ENCODE data around the gene SCARF1. TPM values are rescaled to one million over a fixed set of nuclear protein-coding genes. Genes with fewer than 3 reads are reported as not detected.

The SCARF1 gene
- polyA plus RNA-seq, 3 donors: 5.2 to 23.4 (median 6.3) TPM

DNA sequence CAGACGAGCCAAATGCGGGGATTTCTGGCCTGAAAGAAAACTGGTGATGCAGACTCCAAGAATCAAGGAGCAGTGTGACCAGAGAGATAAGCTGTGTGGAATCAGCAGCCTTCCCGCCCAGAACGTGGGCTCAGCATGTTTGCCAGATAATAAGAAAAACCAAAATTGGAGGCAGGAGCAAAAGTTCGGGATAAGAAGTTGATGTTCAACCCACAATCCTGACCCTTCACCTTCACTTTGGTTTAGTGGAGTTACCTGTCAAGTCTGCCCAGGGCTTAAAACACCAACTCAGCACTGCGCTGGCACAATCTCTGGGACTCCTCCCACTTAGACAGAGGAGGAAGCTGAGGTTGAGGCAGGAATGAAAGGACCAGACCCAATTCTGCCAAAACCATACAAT is 20.0 kb downstream of the SCARF1 start:
- H3K27me3 ChIP-seq (ENCODE audit: control insufficient read depth in 2 of 2, insufficient read depth in 2 of 2, low read length in 2 of 2): no peaks in the 10 kb centered on the region
- H3K9me3 ChIP-seq (replicated peaks in 1 of 2; ENCODE audit: control insufficient read depth in 1 of 2, insufficient read depth in 1 of 2, low read length in 2 of 2): no peaks in the 10 kb centered on the region
- peaks cover 63% of the 10 kb centered on the region for H3K79me2 ChIP-seq (ENCODE audit: insufficient read depth, low read length)
- peak overlapping the region; percentile 92 for H3K4me2 ChIP-seq (replicated peaks; ENCODE audit: extremely low read depth, low read length, poor library complexity, severe bottlenecking)
- peak overlapping the region; percentile 95 to 96 for H3K4me3 Mint-ChIP-seq
- H4K20me1 ChIP-seq (ENCODE audit: insufficient read depth, low read length): peaks cover 74% of the 10 kb centered on the region
- H3K4me1 ChIP-seq (ENCODE audit: control insufficient read depth in 1 of 2, insufficient read depth in 2 of 2, low read length in 2 of 2): peaks cover 49 to 62% of the 10 kb centered on the region in 2 donors
- TF ChIP-seq, protein P1, sequence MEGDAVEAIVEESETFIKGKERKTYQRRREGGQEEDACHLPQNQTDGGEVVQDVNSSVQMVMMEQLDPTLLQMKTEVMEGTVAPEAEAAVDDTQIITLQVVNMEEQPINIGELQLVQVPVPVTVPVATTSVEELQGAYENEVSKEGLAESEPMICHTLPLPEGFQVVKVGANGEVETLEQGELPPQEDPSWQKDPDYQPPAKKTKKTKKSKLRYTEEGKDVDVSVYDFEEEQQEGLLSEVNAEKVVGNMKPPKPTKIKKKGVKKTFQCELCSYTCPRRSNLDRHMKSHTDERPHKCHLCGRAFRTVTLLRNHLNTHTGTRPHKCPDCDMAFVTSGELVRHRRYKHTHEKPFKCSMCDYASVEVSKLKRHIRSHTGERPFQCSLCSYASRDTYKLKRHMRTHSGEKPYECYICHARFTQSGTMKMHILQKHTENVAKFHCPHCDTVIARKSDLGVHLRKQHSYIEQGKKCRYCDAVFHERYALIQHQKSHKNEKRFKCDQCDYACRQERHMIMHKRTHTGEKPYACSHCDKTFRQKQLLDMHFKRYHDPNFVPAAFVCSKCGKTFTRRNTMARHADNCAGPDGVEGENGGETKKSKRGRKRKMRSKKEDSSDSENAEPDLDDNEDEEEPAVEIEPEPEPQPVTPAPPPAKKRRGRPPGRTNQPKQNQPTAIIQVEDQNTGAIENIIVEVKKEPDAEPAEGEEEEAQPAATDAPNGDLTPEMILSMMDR (IDR thresholded peaks at IDR 0.05): no peak
- H3K27me3 Mint-ChIP-seq (ENCODE audit: low read depth in 3 of 3): peaks cover 0 to 13% (median 0%) of the 10 kb centered on the region in 3 donors
- peaks cover 62 to 64% of the 10 kb centered on the region in 2 donors for H3K36me3 Mint-ChIP-seq
- H3K4me1 Mint-ChIP-seq: peaks cover 42% of the 10 kb centered on the region
- WGBS (ENCODE audit: insufficient coverage): 79% methylated on average over 2 of the region's 6 CpGs
- peaks cover 35 to 53% of the 10 kb centered on the region in 2 donors for H3K36me3 ChIP-seq (replicated peaks in 1 of 2; ENCODE audit: control insufficient read depth in 1 of 2, insufficient read depth in 2 of 2, low read length in 2 of 2)
- peak overlapping the region in 1 of 2 donors; percentile 95 for H3K27ac ChIP-seq (ENCODE audit: low read depth in 1 of 2, low read length in 2 of 2)
- H3K9me3 Mint-ChIP-seq: peaks cover 0 to 3% (median 0%) of the 10 kb centered on the region in 7 donors
- intact Hi-C loops (cut with micrococcal nuclease): loop anchor here in 1 of 2 donors (5.0 kb wide), 1 partner anchor 33 kb away; no protein-coding TSS in a partner anchor
- H3K27ac Mint-ChIP-seq: peak overlapping the region; percentile 56 to 98 (median 97)
- DNase-seq: peak in 2 of 3 donors; percentile 36 to 59
- H2AFZ ChIP-seq (ENCODE audit: insufficient read depth, low read depth, low read length, poor library complexity, severe bottlenecking): no peak overlapping the region
- peak overlapping the region in 1 of 3 experiments; percentile 99 for H3K4me3 ChIP-seq (replicated peaks in 1 of 3; ENCODE audit: low read depth in 2 of 3, low read length in 3 of 3)
- no peak overlapping the region for H3K9ac ChIP-seq (ENCODE audit: insufficient read depth, low read length, poor library complexity, severe bottlenecking)

- peaks cover 0 to 2% (median 0%) of the 10 kb centered on the region in 7 donors for H3K9me3 Mint-ChIP-seq
- 33% methylated on average over 10 of the region's 14 CpGs for WGBS (ENCODE audit: insufficient coverage)
- peaks cover 0 to 9% (median 0%) of the 10 kb centered on the region in 3 donors for H3K27me3 Mint-ChIP-seq (ENCODE audit: low read depth in 3 of 3)
- H3K4me1 Mint-ChIP-seq: peaks cover 37% of the 10 kb centered on the region
- peaks cover 39 to 58% of the 10 kb centered on the region in 2 donors for H3K36me3 ChIP-seq (replicated peaks in 1 of 2; ENCODE audit: control insufficient read depth in 1 of 2, insufficient read depth in 2 of 2, low read length in 2 of 2)
- TF ChIP-seq, protein P1 (IDR thresholded peaks at IDR 0.05): no peak
- peak overlapping the region; percentile 95 to 96 for H3K4me3 Mint-ChIP-seq
- no peaks in the 10 kb centered on the region for H3K9me3 ChIP-seq (replicated peaks in 1 of 2; ENCODE audit: control insufficient read depth in 1 of 2, insufficient read depth in 1 of 2, low read length in 2 of 2)
- no peak overlapping the region for H3K27ac ChIP-seq (ENCODE audit: low read depth in 1 of 2, low read length in 2 of 2)
- H3K27ac Mint-ChIP-seq: peak overlapping the region in 2 of 7 donors; percentile 30 to 59
- peaks cover 79% of the 10 kb centered on the region for H4K20me1 ChIP-seq (ENCODE audit: insufficient read depth, low read length)
- peaks cover 63% of the 10 kb centered on the region for H3K79me2 ChIP-seq (ENCODE audit: insufficient read depth, low read length)
- H3K4me3 ChIP-seq (replicated peaks in 1 of 3; ENCODE audit: low read depth in 2 of 3, low read length in 3 of 3): peak overlapping the region in 1 of 3 experiments; percentile 99
- no peak overlapping the region for H2AFZ ChIP-seq (ENCODE audit: insufficient read depth, low read depth, low read length, poor library complexity, severe bottlenecking)
- H3K4me2 ChIP-seq (replicated peaks; ENCODE audit: extremely low read depth, low read length, poor library complexity, severe bottlenecking): peak overlapping the region; percentile 92
- no peaks in the 10 kb centered on the region for H3K27me3 ChIP-seq (ENCODE audit: control insufficient read depth in 2 of 2, insufficient read depth in 2 of 2, low read length in 2 of 2)
- intact Hi-C loops (cut with micrococcal nuclease): loop anchor here in 1 of 2 donors (5.0 kb wide), 1 partner anchor 33 kb away; no protein-coding TSS in a partner anchor
- peak in 1 of 3 donors; percentile 7 for DNase-seq
- H3K4me1 ChIP-seq (ENCODE audit: control insufficient read depth in 1 of 2, insufficient read depth in 2 of 2, low read length in 2 of 2): peaks cover 43 to 57% of the 10 kb centered on the region in 2 donors
- no peak overlapping the region for H3K9ac ChIP-seq (ENCODE audit: insufficient read depth, low read length, poor library complexity, severe bottlenecking)
- peaks cover 66 to 69% of the 10 kb centered on the region in 2 donors for H3K36me3 Mint-ChIP-seq
Observed at GRCh38 chr17:1625053-1625452, 20.5 kb downstream of the SCARF1 start.

Data from CD14-positive monocyte (primary cell).